Mesendoderm (in vitro differentiated cells): Measurements from ENCODE around the gene AGL.
"Not testable (repeated sequence)": the region's sequence is repeated elsewhere in the genome, so short reads cannot be mapped to it uniquely, and the experiment has no call there.

ENCODE experiments used
- DNase-seq: peaks from one replicate; pipeline ENCODE4 v3.0.0; 2013
- H2AK5ac ChIP-seq: 2 replicates; pipeline ENCODE4 v1.6.1; 2013; ENCODE audit warnings: low read length, inconsistent platforms
- H2BK120ac ChIP-seq: 2 replicates; pipeline ENCODE4 v1.6.1; 2013; ENCODE audit warnings: low read depth, mild to moderate bottlenecking, low read length, moderate library complexity, mixed read lengths
- H2BK15ac ChIP-seq: replicated peaks from 2 replicates; pipeline ENCODE4 v1.6.1; 2013; ENCODE audit warnings: low read depth, mild to moderate bottlenecking, moderate library complexity
- H2BK5ac ChIP-seq: 2 replicates; pipeline ENCODE4 v1.6.1; 2013; ENCODE audit warnings: low read length, inconsistent platforms
- H3K18ac ChIP-seq: 2 replicates; pipeline ENCODE4 v1.6.1; 2013; ENCODE audit warnings: mild to moderate bottlenecking, low read length, mixed read lengths
- H3K23ac ChIP-seq: one replicate; pipeline ENCODE4 v1.6.1; 2013; ENCODE audit warnings: low read length
- H3K27ac ChIP-seq: 2 replicates; pipeline ENCODE4 v1.5.1; 2013; ENCODE audit warnings: low read depth, mild to moderate bottlenecking, inconsistent platforms, low read length, moderate library complexity
- H3K27me3 ChIP-seq: 2 replicates; pipeline ENCODE4 v1.6.1; 2013; ENCODE audit warnings: low read length, control low read depth, mild to moderate bottlenecking, inconsistent platforms; ENCODE audit not compliant: insufficient read depth, poor library complexity
- H3K36me3 ChIP-seq: 2 replicates; pipeline ENCODE4 v1.6.1; 2013; ENCODE audit warnings: low read length, inconsistent platforms; ENCODE audit not compliant: control insufficient read depth, insufficient read depth
- H3K4ac ChIP-seq: one replicate; pipeline ENCODE4 v1.6.1; 2013; ENCODE audit warnings: low read depth, mild to moderate bottlenecking, low read length, moderate library complexity
- H3K4me1 ChIP-seq: 2 replicates; pipeline ENCODE4 v1.6.1; 2013; ENCODE audit warnings: low read depth, low read length, inconsistent platforms; ENCODE audit not compliant: control insufficient read depth
- H3K4me2 ChIP-seq: 2 replicates; pipeline ENCODE4 v1.6.1; 2013; ENCODE audit warnings: low read length
- H3K4me3 ChIP-seq: 2 replicates; pipeline ENCODE4 v1.5.1; 2013; ENCODE audit warnings: mild to moderate bottlenecking, low read length
- H3K56ac ChIP-seq: one replicate; pipeline ENCODE4 v1.6.1; 2013; ENCODE audit warnings: low read length
- H3K79me1 ChIP-seq: 2 replicates; pipeline ENCODE4 v1.6.1; 2013; ENCODE audit warnings: low read length, inconsistent platforms
- H3K79me2 ChIP-seq: 2 replicates; pipeline ENCODE4 v1.6.1; 2013; ENCODE audit warnings: mild to moderate bottlenecking, low read length; ENCODE audit not compliant: control insufficient read depth, insufficient read depth
- H3K9ac ChIP-seq: 2 replicates; pipeline ENCODE4 v1.6.1; 2013; ENCODE audit warnings: low read length, inconsistent platforms
- H4K5ac ChIP-seq: one replicate; pipeline ENCODE4 v1.6.1; 2013; ENCODE audit warnings: low read length
- H4K8ac ChIP-seq: one replicate; pipeline ENCODE4 v1.6.1; 2013; ENCODE audit warnings: low read depth, mild to moderate bottlenecking, control low read depth, low read length, moderate library complexity
- WGBS: extraction: QIAGEN DNeasy Blood & Tissue Kit; methylation state at CpG from one replicate; pipeline ENCODE4 v1.1.7; 2013; ENCODE audit warnings: low lambda C conversion rate, missing lambda C conversion rate; ENCODE audit not compliant: insufficient coverage; ENCODE audit errors: extremely low coverage; 5-methylcytosine and 5-hydroxymethylcytosine counted together

Gene AGL

DNA sequence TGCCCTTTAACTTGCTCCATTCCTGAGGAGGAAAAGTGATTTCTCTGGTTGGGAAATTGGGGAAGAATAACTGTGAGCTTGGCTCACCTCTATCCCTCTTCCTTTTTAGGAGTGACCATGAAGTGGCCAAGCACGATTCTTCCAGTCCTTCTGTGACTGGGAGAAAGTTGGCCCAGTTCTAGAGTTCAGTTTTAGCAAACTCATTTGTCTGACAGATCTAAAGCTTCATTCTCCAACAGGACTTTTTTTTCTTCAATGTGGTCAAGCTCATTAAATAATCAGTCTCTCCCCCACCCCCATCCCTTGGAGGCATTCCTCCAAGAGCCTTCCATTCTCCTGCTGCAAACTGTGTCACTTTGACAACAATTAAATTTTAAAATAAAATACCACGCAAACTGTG, 6.4 kb upstream of the AGL start:
- H2AK5ac ChIP-seq, result no peak overlapping the region
- H4K8ac ChIP-seq, result no peak overlapping the region
- H3K27me3 ChIP-seq, result no peaks in the 10 kb centered on the region
- no peak overlapping the region for H2BK120ac ChIP-seq
- H3K79me1 ChIP-seq, result no peaks in the 10 kb centered on the region
- no peak overlapping the region for H3K56ac ChIP-seq
- no peak overlapping the region for H3K4ac ChIP-seq
- H4K5ac ChIP-seq, result no peak overlapping the region
- no peaks in the 10 kb centered on the region for H3K4me1 ChIP-seq
- H3K18ac ChIP-seq, result no peak overlapping the region
- no peak overlapping the region for H3K9ac ChIP-seq
- no peak overlapping the region for H3K4me3 ChIP-seq
- no peak overlapping the region for H2BK15ac ChIP-seq
- DNase-seq, result no peak
- no peaks in the 10 kb centered on the region for H3K36me3 ChIP-seq
- no peak overlapping the region for H3K4me2 ChIP-seq
- H3K79me2 ChIP-seq, result no peaks in the 10 kb centered on the region
- H2BK5ac ChIP-seq, result no peak overlapping the region
- WGBS, result no CpG with 5 or more reads among the region's 2 CpGs
- H3K23ac ChIP-seq, result no peak overlapping the region
- no peak overlapping the region for H3K27ac ChIP-seq

DNA sequence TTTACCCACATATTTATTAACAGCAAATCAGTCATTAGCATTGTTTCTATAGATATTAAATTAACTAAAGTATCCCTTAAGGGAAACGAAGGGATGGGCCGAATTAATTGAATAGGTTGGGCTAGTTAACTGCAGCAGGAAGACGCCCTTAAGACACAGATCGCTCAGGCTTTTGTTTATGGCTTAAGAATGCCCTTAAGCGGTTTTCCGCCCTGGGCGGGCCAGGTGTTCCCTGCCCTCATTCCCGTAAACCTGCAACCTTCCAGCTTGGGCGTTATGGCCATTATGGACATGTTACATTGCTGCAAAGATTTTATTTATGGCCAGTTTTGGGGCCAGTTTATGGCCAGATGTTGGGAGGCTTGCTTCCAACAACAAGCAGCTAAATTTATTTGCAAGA, 5.0 kb upstream of the AGL start:
- H2BK15ac ChIP-seq, H4K8ac ChIP-seq, H3K4ac ChIP-seq, H3K27ac ChIP-seq, H3K79me2 ChIP-seq, DNase-seq, H3K23ac ChIP-seq, H3K79me1 ChIP-seq, H3K9ac ChIP-seq, H3K27me3 ChIP-seq, H3K36me3 ChIP-seq, H2BK120ac ChIP-seq, H2BK5ac ChIP-seq, H3K4me3 ChIP-seq, H2AK5ac ChIP-seq, H3K18ac ChIP-seq, H4K5ac ChIP-seq, H3K56ac ChIP-seq, H3K4me1 ChIP-seq, H3K4me2 ChIP-seq: not testable (repeated sequence)
- no CpG with 5 or more reads among the region's 9 CpGs for WGBS

DNA sequence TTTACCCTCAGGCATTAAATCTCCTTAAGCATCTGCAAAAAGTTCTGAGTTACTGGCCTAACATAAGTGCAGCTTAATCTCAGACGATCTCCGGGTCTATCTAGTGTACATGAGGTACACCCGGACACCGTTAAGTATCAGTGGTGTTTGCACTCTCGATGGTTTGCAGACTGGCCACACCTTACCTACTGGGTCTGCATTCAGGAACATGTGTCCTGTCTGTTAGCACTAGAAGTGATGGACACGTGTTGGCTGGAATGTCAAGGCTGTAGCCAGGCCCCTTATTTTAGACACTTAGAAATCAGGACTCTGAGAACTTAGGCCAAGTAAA, 783 bp upstream of the AGL start:
- no peaks in the 10 kb centered on the region for H3K4me1 ChIP-seq
- H3K27ac ChIP-seq, result no peak overlapping the region

DNA sequence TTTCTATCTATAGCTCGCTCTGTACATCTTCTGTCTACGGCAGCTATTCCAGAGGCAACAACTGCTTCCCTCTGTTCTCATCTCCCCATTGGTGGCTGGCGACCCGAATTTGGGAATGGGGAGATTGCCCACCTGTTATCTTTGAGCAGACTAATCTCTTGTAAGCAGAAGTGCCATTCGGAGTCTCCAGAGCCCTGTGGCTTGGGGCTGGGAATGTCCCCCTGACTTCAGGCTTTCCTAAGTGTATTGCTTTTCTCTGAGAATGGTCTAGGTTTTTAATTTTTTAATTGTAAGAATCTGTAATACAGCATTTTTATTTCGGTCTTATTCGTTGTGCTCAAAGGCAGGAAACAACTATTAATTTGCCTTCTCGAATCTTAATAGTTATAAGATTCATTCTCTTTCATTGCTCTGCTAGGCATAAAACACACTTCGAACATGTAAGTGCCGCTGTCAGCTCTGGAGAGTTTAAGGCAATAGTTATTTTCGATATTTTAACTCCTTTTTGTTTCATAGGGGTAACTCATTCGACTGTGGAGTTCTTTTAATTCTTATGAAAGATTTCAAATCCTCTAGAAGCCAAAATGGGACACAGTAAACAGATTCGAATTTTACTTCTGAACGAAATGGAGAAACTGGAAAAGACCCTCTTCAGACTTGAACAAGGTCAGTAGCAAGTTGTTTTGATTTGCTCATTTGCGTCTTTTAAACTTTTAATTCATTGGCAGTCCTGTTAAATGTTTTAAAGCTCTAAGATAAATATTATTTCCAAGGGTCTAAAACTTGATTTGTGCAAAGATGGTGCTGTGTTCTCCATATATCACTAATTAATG, 514 bp downstream of the AGL start:
- Histone ChIP-seq H3K4ac (no peak overlapping the region), H2BK120ac (no peak overlapping the region), H3K27ac (peak overlapping the region; percentile 84), H3K36me3 (no peaks in the 10 kb centered on the region), H2AK5ac (no peak overlapping the region), H3K4me3 (peak overlapping the region; percentile 87), H3K79me1 (no peaks in the 10 kb centered on the region), H3K56ac (peak overlapping the region; percentile 94), H2BK5ac (peak overlapping the region; percentile 71), H4K5ac (no peak overlapping the region), H3K4me2 (peak overlapping the region; percentile 72), H3K9ac (peak overlapping the region; percentile 89), H3K4me1 (no peaks in the 10 kb centered on the region), H3K18ac (peak overlapping the region; percentile 15), H2BK15ac (no peak overlapping the region), H3K79me2 (no peaks in the 10 kb centered on the region), H3K27me3 (no peaks in the 10 kb centered on the region), H3K23ac (no peak overlapping the region), H4K8ac (no peak overlapping the region)
- no peak for DNase-seq
- WGBS, result no CpG with 5 or more reads among the region's 15 CpGs

More for the DNA sequence above, 783 bp upstream of the AGL start:
- Histone ChIP-seq H3K79me1 (no peaks in the 10 kb centered on the region), H3K56ac (peak overlapping the region; percentile 94), H3K4me3 (no peak overlapping the region), H2BK120ac (peak overlapping the region; percentile 3), H2BK15ac (no peak overlapping the region), H4K8ac (no peak overlapping the region), H3K27me3 (no peaks in the 10 kb centered on the region), H3K4me2 (peak overlapping the region; percentile 47), H4K5ac (peak overlapping the region; percentile 18), H3K9ac (peak overlapping the region; percentile 89), H3K79me2 (no peaks in the 10 kb centered on the region), H3K23ac (peak overlapping the region; percentile 10), H3K4ac (peak overlapping the region; percentile 59), H3K36me3 (no peaks in the 10 kb centered on the region), H2AK5ac (no peak overlapping the region), H3K18ac (no peak overlapping the region), H2BK5ac (no peak overlapping the region)
- DNase-seq, result no peak
- WGBS, result no CpG with 5 or more reads among the region's 6 CpGs

DNA sequence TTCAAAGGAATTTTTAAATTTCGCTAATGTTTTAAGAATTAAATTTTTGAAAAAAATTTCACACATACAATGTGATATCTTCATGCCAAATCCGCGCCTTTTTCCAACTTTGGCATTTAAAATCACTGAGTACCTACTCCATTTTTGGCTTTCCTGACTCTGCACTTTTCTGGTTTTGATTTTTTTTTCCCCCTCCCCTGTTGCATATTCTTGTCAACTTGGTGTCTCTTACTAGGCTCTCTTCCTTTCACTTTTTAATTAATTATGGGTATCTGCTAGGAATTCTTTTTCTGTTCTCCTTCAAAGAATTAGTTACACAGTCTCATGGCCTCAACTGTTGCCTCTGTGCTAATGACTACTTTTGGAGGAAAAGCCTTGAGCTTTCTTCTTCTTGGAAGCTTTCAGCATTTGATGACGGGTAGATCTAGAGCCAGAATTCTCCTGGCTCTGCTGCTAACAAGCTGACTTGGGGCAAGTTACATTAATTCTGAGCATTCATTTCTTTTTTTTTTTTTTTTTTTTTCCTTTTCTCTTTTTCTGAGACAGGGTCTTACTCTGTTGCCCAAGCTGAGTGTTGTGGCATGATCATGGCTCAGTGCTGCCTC, 1.8 kb downstream of the AGL start:
- H3K4me2 ChIP-seq, result no peak overlapping the region
- no peaks in the 10 kb centered on the region for H3K79me2 ChIP-seq
- peak overlapping the region; percentile 12 for H3K9ac ChIP-seq
- H3K18ac ChIP-seq, result no peak overlapping the region
- DNase-seq, result no peak
- H3K4me3 ChIP-seq, result no peak overlapping the region
- H3K56ac ChIP-seq, result no peak overlapping the region
- H2AK5ac ChIP-seq, result no peak overlapping the region
- H3K4me1 ChIP-seq, result no peaks in the 10 kb centered on the region
- no peak overlapping the region for H3K4ac ChIP-seq
- no peak overlapping the region for H2BK15ac ChIP-seq
- H3K79me1 ChIP-seq, result no peaks in the 10 kb centered on the region
- H3K27ac ChIP-seq, result no peak overlapping the region
- no peaks in the 10 kb centered on the region for H3K27me3 ChIP-seq
- H4K5ac ChIP-seq, result no peak overlapping the region
- H2BK5ac ChIP-seq, result no peak overlapping the region
- H4K8ac ChIP-seq, result no peak overlapping the region
- H3K36me3 ChIP-seq, result no peaks in the 10 kb centered on the region
- H3K23ac ChIP-seq, result no peak overlapping the region
- no peak overlapping the region for H2BK120ac ChIP-seq
- no CpG with 5 or more reads among the region's 4 CpGs for WGBS
